NCI-H2227 (cell line): ENCODE results near the gene PRICKLE1.

Experiments
- DNase-seq: peaks from one replicate; lab custom pipeline; 2025; ENCODE audit not compliant: unreplicated experiment; lab: John Stamatoyannopoulos, UW

PRICKLE1 gene

DNA sequence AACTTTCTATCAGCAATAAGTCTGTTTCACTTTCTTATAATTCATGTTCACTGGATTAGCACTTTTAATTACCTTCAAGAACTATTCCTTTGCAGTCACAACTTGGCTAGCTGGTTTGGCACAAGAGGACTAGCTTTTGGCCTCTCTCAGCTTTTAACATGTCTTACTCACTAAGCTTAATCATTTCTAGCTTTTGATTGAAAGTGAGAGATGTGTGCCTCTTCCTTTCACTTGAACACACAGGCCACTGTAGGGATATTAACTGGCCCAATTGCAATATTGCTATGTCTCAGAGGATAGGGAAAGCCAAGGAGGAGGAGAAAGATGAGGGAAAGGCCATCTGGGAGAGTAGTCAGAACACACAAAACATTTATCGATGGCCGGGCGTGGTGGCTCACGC, 92.7 kb downstream of the PRICKLE1 start:
- DNase-seq, result no peak

DNA sequence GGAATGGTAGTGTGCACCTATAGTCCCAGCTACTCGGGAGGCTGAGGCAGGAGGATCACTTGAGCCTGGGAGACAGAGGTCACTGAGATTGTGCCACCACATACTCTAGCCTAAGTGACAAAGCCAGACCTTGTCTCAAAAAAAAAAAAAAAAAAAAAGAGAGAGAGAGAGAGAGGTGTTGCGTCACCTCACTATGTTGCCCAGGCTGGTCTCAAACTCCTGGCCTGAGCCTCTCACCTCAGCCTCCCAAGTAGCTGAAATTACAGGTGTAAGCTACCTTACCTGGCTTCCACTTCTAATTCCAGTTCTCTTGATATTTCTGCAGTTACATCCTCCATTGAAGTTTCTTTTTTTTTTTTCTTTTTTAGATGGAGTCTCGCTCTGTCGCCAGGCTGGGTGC, 94.3 kb downstream of the PRICKLE1 start:
- no peak for DNase-seq

DNA sequence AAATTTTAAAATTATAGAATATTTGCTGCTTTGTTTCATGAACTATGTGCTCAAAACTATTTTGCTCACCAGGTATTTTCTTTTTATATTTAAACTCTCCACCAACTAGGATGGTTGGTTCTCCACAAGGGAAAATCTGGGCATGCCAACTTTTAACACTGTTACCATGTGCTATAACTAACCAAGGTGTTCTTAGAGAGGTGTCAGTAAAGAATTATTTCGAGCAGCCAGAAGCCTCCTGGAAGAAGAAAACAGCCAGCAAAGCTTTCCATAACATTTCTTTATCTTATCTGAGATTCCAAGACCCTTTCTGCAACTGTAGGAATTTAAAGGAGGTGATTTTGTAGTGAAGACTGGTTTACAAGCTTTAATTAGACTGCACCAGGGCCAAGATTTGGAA, 97.3 kb downstream of the PRICKLE1 start:
- no peak for DNase-seq

DNA sequence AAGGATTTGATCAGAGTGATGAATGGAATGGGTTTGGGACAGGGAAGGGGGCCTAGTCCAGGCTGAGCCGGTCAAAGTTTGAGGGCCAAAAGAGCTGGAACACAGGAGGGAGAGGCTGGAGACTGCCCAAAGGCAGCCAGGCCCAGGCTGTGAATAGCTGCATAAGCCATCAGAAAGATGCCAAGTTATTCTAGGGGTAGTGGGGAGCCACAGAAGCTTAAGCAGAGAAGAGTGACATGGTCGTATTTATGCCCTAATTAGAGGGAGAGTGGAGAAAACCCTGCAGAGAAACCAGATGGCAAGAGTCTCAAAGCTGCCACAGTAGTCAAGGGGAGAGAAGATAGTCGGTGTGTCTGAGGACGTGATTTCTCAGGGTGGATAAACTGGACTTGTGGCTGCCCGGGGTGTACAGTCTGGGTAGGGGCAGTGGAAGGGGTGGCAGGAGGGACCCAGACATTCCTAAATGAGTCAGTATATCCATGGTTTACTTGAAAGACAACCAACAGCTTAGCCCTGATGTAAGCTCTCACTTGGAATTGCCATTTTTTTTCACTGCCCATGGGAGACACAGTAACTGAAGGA, 99.2 kb downstream of the PRICKLE1 start:
- no peak for DNase-seq

DNA sequence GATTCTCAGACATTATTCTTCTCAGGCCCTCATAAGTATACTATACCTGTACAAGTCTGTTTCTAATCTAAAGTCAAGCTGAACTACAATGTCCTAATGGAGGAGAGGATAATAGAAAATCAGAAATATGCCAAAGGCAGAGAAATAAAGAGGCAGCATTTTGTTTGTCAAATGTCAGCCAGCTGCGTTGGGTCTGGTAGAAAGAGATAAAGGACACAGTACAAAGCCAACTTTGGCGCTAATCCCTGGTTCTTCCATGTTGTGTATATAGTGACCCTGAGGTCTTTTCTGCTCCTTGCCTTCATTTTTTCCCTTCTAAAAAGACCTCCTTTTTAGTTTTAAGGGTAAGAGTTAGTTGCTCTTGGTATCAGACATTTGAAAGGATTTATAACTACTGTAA, 103.1 kb downstream of the PRICKLE1 start:
- DNase-seq, result no peak

DNA sequence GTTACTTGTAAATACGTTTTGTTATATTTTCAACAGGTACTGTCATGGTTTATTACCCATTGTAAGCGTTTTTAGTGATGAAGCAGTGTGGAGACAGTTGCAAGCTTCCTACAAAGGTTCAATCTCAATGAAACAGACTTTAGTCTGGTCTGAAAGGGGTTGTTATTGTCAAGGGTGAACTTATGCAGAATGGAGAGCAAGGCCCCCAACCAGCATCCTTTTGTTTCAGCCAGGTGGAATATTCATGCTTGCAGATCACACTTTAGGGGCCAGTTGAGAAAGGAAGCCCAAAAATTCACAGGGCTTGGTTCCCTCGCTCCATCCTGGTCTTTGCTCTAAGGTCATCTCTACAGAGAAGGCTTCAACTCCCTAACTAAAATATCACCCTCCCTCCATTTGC, 103.7 kb downstream of the PRICKLE1 start:
- no peak for DNase-seq

DNA sequence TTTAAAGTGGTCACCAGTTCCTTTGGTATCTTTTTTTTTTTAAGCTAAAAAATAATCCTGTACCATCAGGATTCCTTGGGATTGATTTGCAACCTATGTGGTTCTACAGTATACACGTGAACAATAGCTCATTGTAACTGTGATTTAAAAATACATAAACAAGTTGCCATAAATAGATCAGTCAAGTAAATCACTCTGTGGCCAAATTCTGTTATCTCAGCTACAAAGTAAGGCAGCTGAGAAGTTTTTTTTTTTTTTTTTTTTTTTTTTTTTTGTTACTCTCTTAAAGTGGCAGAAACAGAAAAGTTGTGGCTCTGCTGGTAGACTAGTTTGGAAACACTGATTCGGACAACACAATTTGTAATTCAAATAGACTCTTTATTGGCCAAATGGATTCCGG, 104.5 kb downstream of the PRICKLE1 start:
- no peak for DNase-seq

DNA sequence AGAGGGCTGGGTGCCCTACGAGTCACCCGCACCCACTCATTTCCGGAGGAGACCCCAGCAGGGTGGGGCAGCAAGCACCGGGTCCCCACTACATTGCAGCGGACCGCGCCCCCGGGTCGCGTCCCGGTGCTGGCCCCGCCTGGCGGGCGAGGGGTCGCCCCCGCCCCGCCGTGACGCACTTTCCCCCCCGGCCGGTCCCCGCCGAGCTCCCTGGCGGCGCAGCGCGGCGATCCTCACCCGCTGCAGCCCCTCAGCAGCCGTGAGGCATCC, 106.1 kb downstream of the PRICKLE1 start:
- DNase-seq, result no peak

DNA sequence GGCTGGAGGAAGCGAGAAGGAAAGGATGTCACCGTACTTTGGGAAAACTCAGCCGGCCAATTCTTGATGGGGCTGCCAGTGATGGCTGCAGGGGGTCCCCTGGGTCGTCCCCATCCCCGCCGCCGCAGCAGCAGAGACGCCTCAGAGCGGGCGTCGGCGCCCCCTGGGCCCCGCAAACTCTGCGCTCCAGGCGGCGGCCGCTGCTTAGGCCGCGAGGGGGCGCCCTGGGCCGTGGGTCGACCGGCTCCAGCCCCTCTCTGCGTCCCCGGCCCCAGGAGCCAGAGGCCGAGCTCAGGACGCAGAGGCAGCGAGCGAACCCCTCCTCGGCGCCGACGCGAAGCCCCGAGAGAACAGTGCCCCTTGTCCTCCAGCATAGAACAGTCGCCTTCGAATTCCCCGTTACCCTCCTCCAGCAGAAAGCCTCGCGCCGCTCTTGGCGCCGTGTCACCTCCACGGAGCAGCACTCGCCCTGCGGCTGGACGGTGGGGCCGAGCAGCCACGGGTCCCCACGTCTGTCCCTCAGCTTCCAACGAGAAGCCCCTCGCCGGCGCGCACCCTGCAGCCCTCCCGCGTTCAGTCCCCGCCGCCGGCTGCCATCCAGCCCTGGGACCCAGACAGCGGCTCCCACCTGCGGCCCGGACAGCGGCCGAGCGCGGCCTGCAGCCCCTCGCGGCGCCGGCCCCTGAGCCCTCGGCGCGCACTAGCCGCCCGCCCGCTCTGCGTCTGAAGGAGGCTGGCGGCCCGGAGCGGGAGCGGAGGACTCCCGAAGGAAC, 106.6 kb downstream of the PRICKLE1 start:
- DNase-seq, result peak; percentile 69

DNA sequence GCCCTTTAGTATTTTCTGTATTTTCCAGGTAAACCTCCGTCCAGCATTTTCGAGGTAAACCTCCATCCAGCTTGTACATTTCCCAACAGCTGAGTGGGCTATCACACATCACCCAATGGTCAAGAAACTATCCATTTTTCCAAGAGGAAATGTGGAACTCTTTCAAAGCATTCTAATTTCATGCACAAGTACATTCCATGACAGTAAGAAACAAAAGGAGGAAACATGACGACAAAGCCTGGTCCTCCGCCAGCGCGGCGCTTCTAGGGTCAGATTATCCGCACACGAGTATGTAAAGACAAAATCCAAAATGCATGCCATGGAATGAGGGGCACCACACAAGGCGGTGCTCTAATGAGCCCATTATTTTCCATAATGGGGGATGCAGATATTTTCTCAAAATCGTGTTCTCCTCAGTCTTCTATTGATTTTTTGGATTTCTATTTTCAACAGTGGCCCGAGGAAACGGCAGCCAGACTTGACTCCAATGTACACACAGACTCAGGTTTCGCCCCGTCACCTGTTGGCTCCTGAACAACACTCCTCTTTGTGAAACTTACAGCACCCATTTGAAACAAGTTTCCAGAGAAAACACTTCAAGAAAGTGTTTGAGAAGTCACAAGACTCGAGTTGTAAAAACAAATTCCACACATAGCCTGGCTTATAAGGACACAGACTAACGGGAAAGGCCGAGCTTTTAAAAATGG, 107.4 kb downstream of the PRICKLE1 start:
- DNase-seq, result no peak

DNA sequence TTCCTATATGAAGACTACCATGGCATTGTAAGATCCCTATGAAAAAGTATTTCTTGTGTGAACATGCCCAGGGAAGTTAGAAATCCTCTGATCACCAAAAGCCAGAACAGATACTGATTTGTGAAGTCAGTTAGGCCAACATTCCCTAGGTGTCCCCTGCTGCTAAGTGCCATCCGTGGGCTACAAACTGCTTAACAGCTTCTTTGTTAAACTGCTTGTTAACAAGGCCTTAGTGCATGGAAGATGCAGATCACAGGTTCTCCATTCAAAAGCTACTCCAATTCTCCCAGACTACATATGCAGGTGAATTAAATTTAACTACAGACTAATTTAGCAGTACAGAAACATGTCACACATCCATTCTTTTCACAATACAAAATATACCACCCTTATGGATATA, 108.2 kb downstream of the PRICKLE1 start:
- no peak for DNase-seq

DNA sequence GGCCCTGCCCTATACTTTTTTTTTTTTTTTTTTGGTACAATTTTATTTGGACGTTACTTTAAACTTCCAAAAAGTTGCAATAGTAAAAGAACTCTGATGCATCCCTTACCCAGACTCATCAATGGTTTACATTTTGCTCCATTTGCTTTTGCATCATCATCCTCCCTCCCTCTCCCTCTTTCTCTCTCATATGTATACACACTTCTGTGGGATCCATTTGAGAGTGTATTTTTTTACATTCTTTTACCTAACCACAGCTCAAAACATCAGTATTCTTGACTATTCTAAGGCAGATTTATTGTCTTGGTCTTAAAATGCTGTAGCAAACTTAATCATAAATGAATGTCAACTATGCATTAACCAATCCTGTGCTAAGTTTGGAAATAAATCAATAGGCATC, 111.6 kb downstream of the PRICKLE1 start:
- no peak for DNase-seq

DNA sequence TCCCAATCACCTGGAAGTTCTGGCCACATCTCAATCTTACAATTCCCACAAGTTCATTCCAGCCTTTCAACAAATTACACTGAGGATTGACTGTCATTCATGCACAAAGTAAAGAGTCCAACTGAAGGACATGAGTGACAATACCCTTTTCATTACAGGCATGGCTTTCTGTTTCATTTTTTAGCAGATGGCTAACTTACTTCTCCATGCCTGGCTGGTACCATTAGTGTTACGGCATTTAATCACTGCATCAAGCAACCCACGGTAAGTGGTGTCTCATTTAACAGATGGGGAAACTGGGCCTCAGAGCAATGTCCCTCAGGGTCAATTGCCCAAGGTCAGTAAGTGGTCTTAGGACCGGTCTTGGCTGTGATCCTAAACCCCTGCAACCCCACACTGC, 114.4 kb downstream of the PRICKLE1 start:
- no peak for DNase-seq

DNA sequence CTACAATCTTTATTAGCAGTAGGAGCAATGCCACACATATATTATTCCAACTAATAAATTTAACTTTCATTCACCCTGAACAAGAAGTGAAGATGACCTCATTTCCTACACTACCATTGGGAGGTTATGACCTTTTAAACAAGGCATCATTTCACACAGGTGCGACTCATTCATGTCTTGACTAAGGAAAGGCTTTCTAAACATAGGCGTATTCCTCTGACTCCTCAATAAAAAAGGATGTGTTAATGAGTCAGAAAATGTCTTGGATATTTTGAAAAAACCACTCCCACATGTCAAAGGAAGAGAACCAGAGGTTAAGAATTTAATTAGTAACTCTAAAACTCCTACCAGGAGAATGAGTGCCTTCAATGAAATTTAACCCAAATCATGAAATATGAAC, 115.2 kb downstream of the PRICKLE1 start:
- no peak for DNase-seq

DNA sequence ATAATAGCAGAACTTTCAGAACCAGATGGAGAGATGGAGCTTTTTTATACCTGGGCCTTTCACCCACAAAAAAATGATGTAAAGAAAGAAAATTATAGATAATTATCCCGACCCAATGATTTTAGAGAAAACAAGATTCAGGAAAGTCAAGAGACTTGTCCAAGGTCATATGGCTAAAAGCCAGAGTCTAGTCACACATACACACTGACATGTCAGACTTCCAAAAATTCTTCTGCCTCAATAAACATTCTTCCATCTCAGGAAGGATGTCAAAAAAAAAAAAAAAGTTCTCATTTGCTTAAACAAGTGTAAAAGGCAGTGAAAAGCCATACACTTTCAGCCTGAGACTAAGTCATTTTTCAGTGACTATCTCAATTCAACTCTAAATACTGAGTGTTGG, 116.0 kb downstream of the PRICKLE1 start:
- no peak for DNase-seq

DNA sequence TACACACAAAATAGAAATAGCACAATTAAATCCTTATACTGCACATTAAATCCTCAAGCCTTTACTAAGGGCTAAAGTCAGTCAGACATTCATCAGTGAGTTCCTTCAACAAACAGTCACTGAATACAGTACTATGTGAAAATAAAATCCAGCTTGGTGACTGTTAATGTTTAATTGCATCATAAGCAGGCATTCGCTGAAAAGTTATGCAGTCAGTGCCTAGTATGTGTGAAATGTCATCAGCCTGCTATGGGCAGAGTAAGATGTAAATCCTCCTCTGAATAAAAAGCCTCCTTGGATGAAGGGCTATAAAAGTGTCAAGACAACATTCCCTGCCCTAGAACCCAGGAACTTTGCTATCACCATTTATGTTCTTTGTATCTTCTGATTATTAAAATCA, 116.4 kb downstream of the PRICKLE1 start:
- DNase-seq, result no peak

DNA sequence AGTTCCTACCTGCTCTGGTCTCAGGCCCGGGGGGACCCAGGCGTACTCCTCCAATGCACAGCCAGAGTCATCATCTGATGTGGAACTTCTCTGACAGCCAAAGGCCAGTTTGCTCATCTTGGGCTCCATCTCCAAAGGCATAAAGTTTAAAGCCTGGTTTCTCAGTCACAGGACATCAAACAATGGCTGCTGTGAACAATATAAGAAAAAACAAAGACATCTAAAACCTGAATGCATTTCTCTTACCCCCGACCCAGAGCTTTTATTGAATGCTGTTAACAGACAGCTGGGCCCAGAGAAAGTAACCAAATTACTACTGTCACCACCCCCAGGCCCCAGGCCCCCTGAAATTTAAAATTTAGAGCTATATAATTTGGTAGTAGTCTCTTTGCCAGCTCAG, 117.2 kb downstream of the PRICKLE1 start:
- no peak for DNase-seq

DNA sequence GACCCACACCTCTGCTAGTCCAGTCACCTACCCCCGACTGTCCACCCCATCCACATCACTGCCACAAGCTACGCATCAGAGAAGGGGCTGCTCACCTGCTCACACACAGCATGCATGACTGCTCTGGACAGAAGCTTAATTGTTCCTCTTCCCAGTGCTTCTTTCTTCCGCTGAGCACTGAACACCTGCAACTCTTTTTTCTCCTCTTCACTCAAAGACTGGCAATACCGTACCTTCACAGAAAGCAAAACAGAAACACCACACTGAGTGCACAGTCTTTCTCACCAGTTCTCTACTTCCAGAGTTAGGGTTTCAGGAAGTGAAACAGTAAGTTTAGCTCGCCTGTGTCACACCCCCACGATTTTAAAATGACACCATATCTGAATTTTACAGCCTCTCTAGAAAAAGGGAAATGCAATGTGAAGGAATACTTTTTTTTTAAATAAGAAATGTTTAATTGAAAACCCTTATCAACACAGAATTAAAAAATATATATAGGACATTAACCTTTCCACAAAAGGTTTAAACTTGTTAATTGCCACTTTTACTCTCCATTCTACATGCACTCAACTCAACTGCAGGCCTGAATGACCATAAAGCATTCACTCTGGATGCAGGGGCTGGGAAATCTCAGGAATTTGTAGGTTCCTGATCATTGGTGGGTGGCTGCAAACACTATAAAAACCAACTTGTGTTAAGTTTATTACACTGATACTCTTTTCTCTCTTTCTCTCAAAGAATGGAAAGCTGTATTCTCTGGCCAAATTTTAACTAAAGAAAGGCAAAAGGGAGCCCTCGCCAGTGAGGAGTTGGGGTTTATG, 120.0 kb downstream of the PRICKLE1 start:
- DNase-seq, result no peak

DNA sequence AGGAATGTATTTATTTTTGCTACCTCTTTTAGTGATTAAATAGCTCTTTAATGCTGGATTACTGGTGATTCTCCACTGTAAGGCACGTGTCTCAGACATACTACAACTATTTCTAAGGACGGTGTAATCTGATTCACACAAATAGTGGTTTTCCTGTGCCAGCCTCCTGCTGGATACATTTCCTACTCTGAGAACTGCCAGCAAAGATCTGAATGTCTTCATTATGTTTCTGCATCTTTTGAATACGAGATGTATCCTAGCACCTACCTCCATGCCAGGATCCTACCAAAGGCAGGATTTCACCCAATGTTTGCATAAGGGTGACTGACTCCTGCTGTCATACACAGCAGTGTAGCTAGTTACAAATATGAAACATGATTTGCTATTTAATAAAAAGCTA, 120.6 kb downstream of the PRICKLE1 start:
- DNase-seq, result no peak

DNA sequence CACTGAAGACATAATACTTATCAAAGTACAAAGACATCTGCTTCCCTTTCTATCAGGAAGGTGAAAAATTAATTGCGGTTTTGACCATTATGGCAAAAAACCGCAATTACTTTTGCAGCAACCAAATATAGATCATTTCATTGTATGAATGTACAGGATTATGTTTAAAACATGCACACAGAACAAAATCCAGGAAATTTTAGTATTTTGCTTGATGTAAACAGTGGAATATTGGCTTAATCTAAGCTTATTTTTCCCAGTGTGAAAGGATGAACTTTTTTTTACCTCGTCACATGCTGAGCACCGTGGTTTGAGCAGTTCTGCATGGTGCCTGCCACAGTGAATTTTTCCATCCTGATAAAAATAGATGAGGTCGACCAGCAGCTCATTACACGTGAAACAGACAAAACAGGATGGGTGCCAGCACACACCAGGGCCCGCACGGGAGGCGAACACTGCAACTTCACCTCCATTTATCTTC, 121.2 kb downstream of the PRICKLE1 start:
- DNase-seq, result no peak

DNA sequence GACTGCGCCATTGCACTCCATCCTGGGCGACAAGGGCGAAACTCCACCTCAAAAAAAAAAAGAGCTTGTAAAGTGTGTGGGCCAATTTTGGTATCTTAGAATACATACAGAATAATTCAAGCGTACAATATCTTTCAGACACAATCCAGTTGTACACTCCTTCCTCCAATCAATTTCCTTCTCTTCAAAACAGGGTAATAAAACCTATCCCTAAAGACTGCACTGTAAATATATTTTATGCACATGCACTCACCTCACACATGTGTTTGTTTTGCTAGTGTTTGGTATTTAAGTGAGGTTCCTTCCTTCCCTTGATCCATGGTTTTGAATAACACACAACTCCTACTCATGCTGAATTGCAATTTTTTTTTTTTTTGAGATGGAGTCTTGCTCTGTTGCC, 125.9 kb downstream of the PRICKLE1 start:
- DNase-seq, result no peak

DNA sequence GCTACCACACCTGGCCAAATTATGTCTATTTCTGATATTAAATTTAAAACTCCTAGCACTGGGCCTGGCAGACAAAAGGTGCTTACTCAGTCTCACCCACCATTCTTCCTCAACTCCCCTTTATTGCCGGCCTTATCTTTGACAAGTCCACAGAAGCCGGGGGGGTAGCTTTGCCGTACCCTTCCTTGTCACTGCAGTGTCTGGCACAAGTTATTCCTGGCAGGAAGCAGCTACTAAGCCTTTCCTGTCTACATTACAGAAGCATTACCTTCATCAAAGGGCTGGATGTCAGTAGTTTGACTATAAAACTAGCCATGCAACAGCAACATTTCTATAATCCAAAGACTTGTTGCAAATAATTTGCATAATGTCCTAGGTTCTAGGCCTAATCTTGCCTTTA, 127.1 kb downstream of the PRICKLE1 start:
- no peak for DNase-seq
